Activated CD8-positive, alpha-beta T cell treated with anti-CD3 and anti-CD28 coated beads for 36 hours (primary cell): ENCODE data around the gene TNRC6B. TPM values are rescaled to one million over a fixed set of nuclear protein-coding genes. Genes with fewer than 3 reads are reported as not detected.

ENCODE experiments used
- ATAC-seq: fragments of 200-7000 bp; cut with Tn5 transposase; one replicate; pipeline ENCODE4 v1.10.0; 2021; ENCODE audit warnings: mild to moderate bottlenecking, moderate library complexity
- CTCF ChIA-PET: fragments of 350-600 bp; sonication (Branson Sonifier 250); formaldehyde crosslinking; loops from one replicate; lab custom pipeline; 2021; ENCODE audit warnings: antibody characterized with exemption; lab: Charles Lee
- POLR2A ChIA-PET: fragments of 350-600 bp; sonication (Branson Sonifier 250); formaldehyde crosslinking; loops from one replicate; lab custom pipeline; 2021; ENCODE audit warnings: antibody characterized with exemption; lab: Charles Lee
- DNase-seq: peaks from one replicate; pipeline ENCODE4 v3.0.0-alpha.2; 2020
- H3K27ac Mint-ChIP-seq: one replicate; pipeline ENCODE4 v1.8.0; 2021; ENCODE audit warnings: mild to moderate bottlenecking, mixed read lengths
- H3K27me3 Mint-ChIP-seq: one replicate; pipeline ENCODE4 v1.8.0; 2021; ENCODE audit warnings: mixed read lengths
- H3K36me3 Mint-ChIP-seq: one replicate; pipeline ENCODE4 v1.8.0; 2021; ENCODE audit warnings: low read depth, mixed read lengths
- H3K4me1 Mint-ChIP-seq: one replicate; pipeline ENCODE4 v1.8.0; 2021; ENCODE audit warnings: low read depth, mixed read lengths
- H3K4me3 Mint-ChIP-seq: one replicate; pipeline ENCODE4 v1.8.0; 2021; ENCODE audit warnings: mild to moderate bottlenecking, moderate library complexity, mixed read lengths
- H3K9me3 Mint-ChIP-seq: one replicate; pipeline ENCODE4 v1.8.0; 2021; ENCODE audit warnings: mixed read lengths
- CTCF ChIP-seq: fragments of 200-600 bp; IDR thresholded peaks from one replicate; pipeline ENCODE4 v1.8.0; 2022; ENCODE audit warnings: antibody characterized with exemption, mild to moderate bottlenecking
- intact Hi-C: fragments of 100-400 bp; cut with micrococcal nuclease; formaldehyde crosslinking; loops from one replicate; pipeline ENCODE4 v1.10.0; 2022
- total RNA-seq, 2 experiments: library from RNA; stranded (reverse); gene quantifications; one replicate each; pipeline ENCODE4 v1.2.3, GENCODE V29; 2021

The TNRC6B gene
- total RNA-seq, 2 experiments from 2014 or later: 42.6 to 45.2 TPM

GRCh38 chr22:40237241-40237640 lies 59.5 kb downstream of the TNRC6B start:
- TF ChIP-seq CTCF: no peak
- peaks cover 68% of the 10 kb centered on the region for H3K4me1 Mint-ChIP-seq
- H3K4me3 Mint-ChIP-seq: no peak overlapping the region
- no peaks in the 10 kb centered on the region for H3K27me3 Mint-ChIP-seq
- CTCF ChIA-PET: no interaction called here
- no peaks in the 10 kb centered on the region for H3K9me3 Mint-ChIP-seq
- H3K36me3 Mint-ChIP-seq: peaks cover 12% of the 10 kb centered on the region
- POLR2A ChIA-PET: interaction anchor here (1.6 kb wide), 1 partner anchor 12 kb away, joined by 5 read pairs; no protein-coding TSS in a partner anchor
- intact Hi-C loops: no loop called here
- peak overlapping the region; percentile 47 for H3K27ac Mint-ChIP-seq
- ATAC-seq: peak; percentile 18
- peak; percentile 51 for DNase-seq

DNA sequence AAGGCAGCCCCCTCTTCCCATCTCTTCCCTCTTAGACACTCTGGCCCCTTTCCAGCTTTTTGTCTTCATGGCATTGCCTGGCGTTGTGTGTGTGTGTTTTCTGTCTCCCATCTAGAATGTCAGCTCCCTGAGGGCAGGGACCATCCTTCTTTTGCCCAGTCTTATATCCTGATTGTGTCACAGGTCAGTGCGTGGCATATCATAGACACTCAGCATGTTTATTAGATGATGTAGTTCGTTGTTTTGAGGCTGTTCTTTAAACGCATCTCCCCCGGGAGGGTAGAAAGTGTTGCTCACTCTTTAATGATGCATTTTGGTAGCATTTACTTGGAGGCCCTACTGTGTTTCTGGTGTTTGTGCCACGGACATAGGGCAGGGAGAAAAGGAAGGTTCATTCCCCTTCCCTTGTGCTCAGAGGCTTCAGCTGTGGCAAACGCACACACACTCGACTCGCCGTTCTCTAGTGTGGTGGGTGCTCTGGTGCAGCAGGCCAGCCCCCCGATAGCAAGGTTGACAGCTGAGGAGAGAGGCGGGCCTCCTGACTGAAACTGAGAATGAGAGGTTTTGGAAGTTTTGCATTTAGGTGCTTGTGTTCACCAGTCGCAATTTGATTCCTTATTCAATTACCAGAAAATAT lies 60.2 kb downstream of the TNRC6B start:
- ATAC-seq (peak; percentile 7), DNase-seq (peak; percentile 29)
- no peak for TF ChIP-seq CTCF
- H3K9me3 Mint-ChIP-seq: no peaks in the 10 kb centered on the region
- no peak overlapping the region for H3K4me3 Mint-ChIP-seq
- H3K4me1 Mint-ChIP-seq: peaks cover 72% of the 10 kb centered on the region
- peak overlapping the region; percentile 47 for H3K27ac Mint-ChIP-seq
- H3K27me3 Mint-ChIP-seq: no peaks in the 10 kb centered on the region
- ChIA-PET POLR2A (interaction anchor here (1.6 to 4.4 kb wide), 2 partner anchors 13 to 59 kb away, joined by 5 to 28 read pairs; partner anchors contain the start of gene TNRC6B), CTCF (no interaction called here)
- intact Hi-C loops: no loop called here
- peaks cover 12% of the 10 kb centered on the region for H3K36me3 Mint-ChIP-seq

- peak overlapping the region; percentile 63 for H3K27ac Mint-ChIP-seq
- intact Hi-C loops: no loop called here
- ChIA-PET CTCF (interaction anchor here (1.9 kb wide), 1 partner anchor 110 kb away, joined by 5 read pairs; no protein-coding TSS in a partner anchor), POLR2A (interaction anchor here (0.7 to 4.4 kb wide), 4 partner anchors 13 to 130 kb away, joined by 3 to 28 read pairs (median 4); partner anchors contain the start of gene TNRC6B)
- H3K27me3 Mint-ChIP-seq: no peaks in the 10 kb centered on the region
- H3K36me3 Mint-ChIP-seq: peaks cover 11% of the 10 kb centered on the region
- peak overlapping the region; percentile 6 for H3K4me3 Mint-ChIP-seq
- peaks cover 75% of the 10 kb centered on the region for H3K4me1 Mint-ChIP-seq
- no peak for DNase-seq
- no peak for TF ChIP-seq CTCF
- no peaks in the 10 kb centered on the region for H3K9me3 Mint-ChIP-seq
- ATAC-seq: no peak
Measured at GRCh38 chr22:40238425-40239344, 61.0 kb downstream of the TNRC6B start.

- peaks cover 80% of the 10 kb centered on the region for H3K4me1 Mint-ChIP-seq
- POLR2A ChIA-PET: interaction anchor here (0.7 to 4.4 kb wide), 3 partner anchors 15 to 130 kb away, joined by 3 to 28 read pairs (median 3); partner anchors contain the start of gene TNRC6B
- TF ChIP-seq CTCF: no peak
- no peaks in the 10 kb centered on the region for H3K27me3 Mint-ChIP-seq
- no peaks in the 10 kb centered on the region for H3K9me3 Mint-ChIP-seq
- H3K27ac Mint-ChIP-seq: no peak overlapping the region
- intact Hi-C loops: no loop called here
- CTCF ChIA-PET: interaction anchor here (1.9 kb wide), 1 partner anchor 109 kb away, joined by 5 read pairs; no protein-coding TSS in a partner anchor
- DNase-seq (no peak), ATAC-seq (no peak)
- H3K4me3 Mint-ChIP-seq: no peak overlapping the region
- H3K36me3 Mint-ChIP-seq: peaks cover 13% of the 10 kb centered on the region
Measured at GRCh38 chr22:40239345-40239683, 61.6 kb downstream of the TNRC6B start.
